GM19463 (cell line): ENCODE measurements around the gene CELA3A.
"Not testable (repeated sequence)": the region's sequence is repeated elsewhere in the genome, so short reads cannot be mapped to it uniquely, and the experiment has no call there.

Source experiments
- ATAC-seq: cut with Tn5 transposase; IDR thresholded peaks from one replicate; pipeline ENCODE4 v1.9.1; 2021; ENCODE audit warnings: mild to moderate bottlenecking, moderate library complexity; ENCODE audit not compliant: unreplicated experiment

Gene CELA3A

DNA sequence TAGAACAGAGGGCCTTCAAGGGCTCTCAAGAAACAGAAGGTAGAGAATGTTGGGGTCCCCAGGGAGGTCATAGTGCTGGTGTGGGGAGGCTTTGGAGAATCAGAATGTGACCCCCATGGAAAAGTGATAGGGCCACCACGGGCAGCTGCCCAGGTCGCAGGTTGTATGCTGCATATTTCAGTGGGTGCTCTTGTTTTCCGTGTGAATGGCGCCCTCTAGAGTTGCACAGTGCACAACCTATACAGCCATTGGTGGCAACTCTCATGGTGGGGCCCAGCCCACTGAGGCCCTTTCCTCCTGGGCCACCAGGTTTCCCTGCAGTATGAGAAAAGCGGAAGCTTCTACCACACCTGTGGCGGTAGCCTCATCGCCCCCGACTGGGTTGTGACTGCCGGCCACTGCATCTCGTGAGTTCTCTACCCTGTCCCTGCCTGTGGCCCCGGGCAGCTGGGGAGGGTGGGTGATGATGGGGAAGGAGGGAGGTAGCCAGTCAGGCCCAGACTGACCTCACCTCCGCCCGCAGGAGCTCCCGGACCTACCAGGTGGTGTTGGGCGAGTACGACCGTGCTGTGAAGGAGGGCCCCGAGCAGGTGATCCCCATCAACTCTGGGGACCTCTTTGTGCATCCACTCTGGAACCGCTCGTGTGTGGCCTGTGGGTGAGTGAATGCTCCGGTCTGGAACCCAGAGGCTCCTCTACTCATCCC is 20.8 kb upstream of the CELA3A start:
- ATAC-seq: not testable (repeated sequence)

DNA sequence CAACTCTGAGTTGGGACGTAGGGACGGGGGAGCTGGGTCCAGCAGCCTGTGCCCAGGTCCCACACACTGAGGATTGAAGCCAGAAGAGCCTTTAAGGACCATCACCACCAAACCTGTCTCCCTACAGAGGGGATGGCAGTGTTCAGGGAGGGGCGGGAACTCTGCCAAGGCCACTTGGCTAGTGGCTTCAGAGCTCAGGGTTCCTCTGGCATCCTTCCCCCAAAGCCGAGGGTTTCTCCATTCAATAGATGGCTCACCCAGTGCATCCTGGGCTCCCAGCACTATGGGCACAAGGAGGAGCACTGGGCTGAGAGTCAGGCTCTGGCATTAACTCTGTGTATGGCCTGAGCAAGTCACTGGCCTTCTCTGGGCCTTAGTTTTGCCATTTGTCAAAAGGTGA is 20.2 kb upstream of the CELA3A start:
- not testable (repeated sequence) for ATAC-seq

DNA sequence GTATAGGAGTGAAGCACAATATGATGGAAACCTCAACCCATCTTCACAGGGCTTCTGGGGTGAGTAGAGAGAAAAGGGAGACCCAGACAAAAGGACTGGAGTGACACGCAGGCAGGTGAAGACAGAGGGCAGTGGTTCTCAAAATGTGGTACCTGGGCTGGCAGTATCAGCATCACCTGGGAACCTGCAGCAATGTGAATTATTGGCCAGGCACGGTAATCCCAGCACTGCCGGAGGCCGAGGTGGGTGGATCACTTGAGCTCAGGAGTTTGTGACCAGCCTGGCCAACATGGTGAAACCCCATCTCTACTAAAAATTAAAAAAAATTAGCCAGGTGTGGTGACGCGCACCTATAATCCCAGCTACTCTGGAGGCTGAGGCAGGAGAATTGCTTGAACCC is 19.3 kb upstream of the CELA3A start:
- ATAC-seq: not testable (repeated sequence)

DNA sequence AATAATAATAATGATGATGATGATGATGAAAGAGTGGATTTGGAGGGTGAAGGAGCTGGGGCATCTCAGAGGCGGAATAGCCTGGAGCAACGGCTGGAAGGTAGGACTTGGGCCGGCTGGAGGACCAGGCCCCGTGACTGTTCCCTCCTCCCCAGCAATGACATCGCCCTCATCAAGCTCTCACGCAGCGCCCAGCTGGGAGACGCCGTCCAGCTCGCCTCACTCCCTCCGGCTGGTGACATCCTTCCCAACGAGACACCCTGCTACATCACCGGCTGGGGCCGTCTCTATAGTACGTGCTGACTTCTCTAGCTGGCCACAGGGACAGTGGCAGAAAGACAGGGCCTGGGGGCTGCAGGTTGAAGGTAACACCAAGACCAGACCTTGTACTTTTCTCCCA is 17.9 kb upstream of the CELA3A start:
- not testable (repeated sequence) for ATAC-seq

DNA sequence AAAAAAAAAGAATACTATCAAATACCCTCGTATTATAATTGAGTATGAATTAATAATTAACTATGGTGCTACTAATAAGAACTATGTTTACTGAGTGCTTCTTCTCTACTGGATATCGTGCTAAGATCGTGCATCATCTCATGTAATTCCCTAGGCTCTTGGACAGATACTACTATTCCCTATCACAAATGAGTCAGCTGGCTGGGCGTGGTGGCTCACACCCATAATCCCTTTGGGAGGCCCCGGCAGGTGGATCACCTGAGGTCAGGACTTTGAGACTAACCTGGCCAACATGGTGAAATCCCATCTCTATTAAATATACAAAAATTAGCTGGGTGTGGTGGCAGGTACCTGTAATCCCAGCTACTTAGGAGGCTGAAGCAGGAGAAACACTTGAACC is 15.6 kb upstream of the CELA3A start:
- not testable (repeated sequence) for ATAC-seq

DNA sequence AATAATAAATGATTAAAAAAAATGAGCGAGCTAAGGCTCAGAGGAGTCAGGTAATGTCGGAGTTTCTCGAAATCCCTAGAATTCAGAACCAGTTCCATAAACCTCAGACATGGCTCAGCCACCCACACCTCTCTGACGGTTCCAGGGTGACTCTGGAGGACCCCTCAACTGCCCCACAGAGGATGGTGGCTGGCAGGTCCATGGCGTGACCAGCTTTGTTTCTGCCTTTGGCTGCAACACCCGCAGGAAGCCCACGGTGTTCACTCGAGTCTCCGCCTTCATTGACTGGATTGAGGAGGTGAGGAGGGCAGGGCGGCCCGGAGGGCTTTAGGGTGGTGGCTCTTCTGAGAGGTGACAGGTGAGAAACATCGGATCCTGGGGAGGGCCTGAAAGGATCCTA is 15.1 kb upstream of the CELA3A start:
- ATAC-seq: not testable (repeated sequence)

DNA sequence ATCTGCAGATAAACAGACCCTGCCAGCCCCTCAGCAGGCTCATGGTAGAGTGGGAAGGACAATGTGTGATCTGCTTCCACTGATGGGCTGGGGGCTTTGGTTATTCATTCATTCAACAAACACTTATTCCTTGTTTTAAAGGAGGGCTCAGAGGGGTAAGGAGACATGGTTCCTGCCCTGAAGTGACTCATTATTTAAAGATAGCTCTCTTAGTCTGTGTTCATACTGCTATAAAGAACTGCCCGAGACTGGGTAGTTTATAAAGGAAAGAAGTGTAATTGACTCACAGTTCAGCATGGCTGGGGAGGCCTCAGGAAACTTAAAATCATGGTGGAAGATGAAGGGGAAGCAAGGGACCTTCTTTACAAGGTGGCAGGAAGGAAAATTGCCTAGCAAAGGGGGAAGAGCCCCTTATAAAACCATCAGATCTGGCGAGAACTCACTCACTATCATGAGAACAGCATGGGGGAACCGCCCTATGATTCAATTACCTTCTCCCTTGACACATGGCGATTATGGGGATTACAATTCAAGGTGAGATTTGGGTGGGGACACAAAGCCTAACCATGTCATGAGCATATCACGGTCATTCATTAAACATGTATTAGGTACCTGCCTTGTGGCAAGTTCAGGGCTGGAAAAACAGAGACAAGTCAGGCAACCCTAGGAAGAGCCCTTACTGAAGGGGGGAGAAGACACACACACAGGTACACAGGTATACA is 11.6 kb upstream of the CELA3A start:
- ATAC-seq: not testable (repeated sequence)

DNA sequence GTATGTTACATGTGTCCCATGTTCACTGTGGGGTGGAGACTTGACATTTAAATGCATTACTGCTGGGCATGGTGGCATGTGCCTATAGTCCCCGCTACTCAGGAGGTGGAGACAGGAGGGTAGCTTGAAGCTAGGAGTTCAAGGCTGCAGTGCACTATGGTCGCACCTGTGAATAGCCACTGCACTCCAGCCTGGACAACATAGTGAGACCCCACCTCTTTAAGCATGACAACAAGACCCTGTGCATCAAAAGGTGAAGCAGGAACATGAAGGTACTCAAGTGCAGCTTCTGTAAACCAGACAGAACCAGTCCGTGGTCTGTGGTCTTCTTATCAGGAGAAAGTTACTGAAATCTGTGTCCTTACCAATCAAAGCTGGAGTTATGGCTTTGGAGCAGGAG is 9.3 kb upstream of the CELA3A start:
- ATAC-seq: not testable (repeated sequence)

DNA sequence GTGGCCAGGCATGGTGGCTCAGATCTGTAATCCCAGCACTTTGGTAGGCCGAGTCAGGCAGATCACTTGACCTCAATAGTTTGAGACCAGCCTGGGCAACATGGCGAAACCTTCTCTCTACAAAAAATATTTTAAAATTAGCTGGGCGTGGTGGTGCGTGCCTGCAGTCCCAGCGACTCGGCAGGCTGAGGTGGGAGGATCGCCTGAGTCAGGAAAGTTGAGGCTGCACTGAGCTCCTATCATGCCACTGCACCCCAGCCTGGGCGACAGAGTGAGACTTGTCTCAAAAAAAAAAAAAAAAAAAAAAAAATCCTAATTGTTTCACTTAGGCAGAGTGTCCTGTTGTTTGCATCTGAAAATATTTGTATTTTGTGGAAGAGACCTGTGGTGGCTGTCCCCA is 6.7 kb upstream of the CELA3A start:
- not testable (repeated sequence) for ATAC-seq

DNA sequence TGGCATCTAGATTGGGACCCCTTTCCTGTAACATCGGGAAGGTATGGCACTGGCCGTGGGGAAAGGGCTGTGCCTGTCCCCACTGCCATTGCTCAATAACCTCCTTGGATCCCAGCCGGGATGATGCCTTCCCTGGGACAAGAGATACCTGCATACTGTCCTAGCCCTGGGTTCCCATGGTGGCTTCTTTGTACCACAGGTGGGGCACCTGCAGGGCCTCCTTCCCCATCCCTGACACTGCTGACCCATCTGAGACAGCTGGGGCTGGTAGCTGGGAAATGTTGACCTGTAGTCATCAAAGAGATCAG is 4.8 kb upstream of the CELA3A start:
- not testable (repeated sequence) for ATAC-seq

DNA sequence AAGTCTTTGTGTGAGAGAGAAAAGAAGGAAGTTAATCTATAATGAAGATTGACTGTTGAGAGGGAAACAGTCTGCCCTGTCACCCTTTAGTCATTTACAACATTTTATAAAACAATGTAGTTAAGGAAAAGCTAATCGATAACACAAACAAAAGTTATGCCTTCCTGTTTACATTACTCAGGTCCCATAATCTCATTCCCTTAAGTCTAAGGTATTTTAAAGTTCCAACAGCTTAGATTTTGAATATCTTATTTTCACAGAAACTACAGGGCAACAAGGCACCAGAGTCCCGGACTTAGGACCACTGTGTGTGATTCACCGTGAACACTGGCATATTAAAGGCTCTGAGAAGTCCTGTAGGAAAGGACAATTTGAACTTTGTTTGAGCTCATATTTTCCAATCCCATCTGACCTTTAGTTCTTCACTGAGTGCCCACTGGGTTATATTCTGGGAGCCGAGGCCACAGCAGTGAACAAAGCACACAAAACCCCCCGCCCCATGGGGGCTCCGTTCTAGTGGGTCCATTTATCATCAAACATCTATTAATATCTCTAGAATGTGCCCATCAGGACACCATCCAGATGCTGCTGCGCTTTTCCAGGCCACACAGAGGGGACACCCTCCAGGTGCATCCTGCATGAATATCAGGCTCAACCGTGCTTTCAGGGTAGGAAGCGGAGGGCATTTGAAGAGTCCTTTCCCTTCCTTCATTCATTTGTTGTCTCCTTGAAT is 3.4 kb upstream of the CELA3A start:
- not testable (repeated sequence) for ATAC-seq

DNA sequence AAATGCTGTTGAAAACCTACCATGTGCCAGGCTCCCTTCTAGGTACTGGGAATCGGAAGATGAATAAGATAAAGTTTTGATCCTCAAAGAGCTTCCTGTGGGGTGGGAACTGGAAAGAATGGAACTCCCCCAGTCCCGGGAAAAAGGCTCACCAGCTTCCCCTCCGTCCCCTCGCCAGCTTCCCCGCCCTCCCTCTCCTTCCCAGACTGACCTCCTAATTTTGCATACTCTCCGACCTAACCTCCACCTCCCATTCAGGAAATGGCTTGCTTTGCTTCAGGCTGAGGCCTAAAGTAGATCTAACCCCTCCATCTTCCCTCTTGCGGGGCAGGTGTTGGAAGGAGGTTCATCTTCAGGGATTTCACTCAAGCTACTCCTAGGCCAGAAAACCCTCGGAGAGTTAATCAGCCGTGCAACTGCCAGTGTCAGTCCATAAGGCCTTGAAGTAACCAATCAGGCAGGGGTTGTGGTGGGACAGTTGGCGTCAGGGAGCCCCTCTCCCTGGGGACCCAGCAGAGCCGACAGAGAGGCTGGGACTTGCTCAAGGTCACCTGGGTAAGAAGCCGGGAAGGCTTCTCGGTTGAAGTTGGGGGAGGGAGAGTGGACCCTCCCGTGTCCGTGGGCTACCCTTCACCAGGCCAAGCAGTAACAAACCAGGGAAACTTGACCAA is 2.7 kb upstream of the CELA3A start:
- not testable (repeated sequence) for ATAC-seq

DNA sequence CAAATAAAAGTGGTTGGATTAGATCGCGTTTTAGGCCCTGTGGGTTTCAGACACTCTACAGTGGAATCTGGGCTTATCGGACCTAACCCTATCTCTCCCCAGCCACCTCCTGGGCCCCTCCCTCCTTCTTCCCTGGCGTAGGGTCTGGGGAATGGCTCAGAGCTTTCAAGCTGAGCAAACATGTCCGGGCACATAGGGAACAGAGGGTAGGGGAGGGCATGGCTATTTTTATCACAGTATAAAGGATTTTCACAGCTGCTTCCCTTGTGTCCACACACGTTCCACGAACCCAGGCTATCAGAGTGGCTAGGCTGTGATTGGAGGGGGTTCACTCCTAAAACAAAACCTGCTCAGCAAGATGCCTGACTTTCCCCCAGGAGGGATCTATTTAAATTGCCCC is 1.8 kb upstream of the CELA3A start:
- not testable (repeated sequence) for ATAC-seq

DNA sequence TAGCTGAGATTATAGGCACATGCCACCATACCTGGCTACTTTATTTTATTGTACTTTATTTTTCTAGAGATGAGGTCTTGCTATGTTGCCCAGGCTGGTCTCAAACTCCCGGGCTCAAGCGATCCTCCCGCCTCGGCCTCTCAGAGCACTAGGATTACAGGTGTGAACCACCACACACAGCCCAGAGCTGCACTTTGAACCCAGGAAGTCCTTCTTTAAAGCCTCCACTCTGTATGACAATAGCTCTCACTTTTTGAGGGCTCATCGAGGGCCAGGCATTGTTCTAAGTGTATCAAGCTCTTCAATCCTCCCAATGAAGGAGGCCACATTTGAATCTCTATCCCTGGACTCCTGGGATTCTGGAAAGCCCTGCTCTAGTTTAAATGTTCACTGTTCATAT is 1.0 kb downstream of the CELA3A start:
- not testable (repeated sequence) for ATAC-seq

DNA sequence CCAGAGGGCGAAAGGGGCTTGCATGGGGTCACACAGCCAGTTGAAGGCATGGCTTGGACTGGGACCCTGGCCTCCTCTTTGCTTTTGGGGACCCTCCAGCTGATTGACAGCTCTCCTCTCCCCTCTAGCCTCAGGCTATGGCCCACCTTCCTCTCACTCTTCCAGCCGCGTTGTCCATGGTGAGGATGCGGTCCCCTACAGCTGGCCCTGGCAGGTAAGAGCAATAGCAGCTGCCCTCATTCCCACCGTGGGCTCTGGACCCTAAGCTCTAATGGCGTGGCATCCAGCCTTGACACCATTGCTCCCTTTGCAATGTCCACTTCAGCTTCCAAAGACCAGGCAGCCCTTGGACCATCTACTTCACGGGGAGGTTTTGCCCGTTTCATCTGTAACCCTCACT is 1.4 kb downstream of the CELA3A start:
- ATAC-seq: not testable (repeated sequence)

DNA sequence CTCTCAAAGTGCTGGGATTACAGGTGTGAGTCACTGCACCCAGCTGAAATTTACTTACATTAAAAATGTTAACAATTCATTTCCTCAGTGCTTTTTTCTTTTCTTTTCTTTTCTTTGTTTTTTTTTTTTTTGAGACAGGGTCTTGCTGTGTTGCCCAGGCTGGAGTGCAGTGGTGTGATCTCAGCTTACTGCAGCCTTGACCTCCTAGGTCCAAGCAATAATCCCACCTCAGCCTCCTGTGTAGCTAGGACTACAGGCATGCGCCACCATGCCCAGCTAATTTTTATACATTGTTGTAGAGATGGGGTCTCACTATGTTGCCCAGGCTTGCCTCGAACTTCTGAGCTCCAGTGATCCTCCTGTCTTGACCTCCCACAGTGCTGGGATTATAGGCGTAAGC is 2.5 kb downstream of the CELA3A start:
- ATAC-seq: not testable (repeated sequence)

DNA sequence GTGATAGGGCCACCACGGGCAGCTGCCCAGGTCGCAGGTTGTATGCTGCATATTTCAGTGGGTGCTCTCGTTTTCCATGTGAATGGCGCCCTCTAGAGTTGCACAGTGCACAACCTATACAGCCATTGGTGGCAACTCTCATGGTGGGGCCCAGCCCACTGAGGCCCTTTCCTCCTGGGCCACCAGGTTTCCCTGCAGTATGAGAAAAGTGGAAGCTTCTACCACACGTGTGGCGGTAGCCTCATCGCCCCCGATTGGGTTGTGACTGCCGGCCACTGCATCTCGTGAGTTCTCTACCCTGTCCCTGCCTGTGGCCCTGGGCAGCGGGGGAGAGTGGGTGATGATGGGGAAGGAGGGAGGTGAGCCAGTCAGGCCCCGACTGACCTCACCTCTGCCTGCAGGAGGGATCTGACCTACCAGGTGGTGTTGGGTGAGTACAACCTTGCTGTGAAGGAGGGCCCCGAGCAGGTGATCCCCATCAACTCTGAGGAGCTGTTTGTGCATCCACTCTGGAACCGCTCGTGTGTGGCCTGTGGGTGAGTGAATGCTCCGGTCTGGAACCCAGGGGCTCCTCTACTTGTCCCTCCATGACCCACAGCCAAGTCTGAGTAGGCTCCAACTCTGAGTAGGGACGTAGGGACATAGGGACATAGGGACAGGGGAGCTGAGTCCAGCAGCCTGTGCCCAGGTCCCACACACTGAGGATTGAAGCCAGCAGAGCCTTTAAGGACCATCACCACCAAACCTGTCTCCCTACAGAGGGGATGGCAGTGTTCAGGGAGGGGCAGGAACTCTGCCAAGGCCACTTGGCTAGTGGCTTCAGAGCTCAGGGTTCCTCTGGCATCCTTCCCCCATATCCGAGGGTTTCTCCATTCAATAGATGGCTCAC is 4.0 kb downstream of the CELA3A start:
- ATAC-seq: not testable (repeated sequence)

DNA sequence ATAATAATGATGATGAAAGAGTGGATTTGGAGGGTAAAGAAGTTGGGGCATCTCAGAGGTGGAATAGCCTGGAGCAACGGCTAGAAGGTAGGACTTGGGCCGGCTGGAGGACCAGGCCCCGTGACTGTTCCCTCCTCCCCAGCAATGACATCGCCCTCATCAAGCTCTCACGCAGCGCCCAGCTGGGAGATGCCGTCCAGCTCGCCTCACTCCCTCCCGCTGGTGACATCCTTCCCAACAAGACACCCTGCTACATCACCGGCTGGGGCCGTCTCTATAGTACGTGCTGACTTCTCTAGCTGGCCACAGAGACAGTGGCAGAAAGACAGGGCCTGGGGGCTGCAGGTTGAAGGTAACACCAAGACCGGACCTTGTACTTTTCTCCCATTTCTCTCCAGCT is 5.3 kb downstream of the CELA3A start:
- not testable (repeated sequence) for ATAC-seq

DNA sequence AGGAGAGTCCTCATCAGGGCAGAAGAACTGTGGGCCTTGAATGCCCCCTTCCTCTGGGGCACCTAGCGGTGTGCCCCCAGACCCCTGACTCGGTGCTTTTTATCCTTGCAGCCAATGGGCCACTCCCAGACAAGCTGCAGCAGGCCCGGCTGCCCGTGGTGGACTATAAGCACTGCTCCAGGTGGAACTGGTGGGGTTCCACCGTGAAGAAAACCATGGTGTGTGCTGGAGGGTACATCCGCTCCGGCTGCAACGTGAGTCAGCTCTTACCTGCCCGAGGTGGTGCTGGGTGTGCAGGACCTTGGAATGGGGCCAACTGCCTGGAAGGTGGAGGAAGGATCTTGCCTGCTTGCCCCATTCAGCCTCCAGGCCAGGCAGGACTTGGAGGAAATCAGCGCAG is 5.8 kb downstream of the CELA3A start:
- ATAC-seq: not testable (repeated sequence)

DNA sequence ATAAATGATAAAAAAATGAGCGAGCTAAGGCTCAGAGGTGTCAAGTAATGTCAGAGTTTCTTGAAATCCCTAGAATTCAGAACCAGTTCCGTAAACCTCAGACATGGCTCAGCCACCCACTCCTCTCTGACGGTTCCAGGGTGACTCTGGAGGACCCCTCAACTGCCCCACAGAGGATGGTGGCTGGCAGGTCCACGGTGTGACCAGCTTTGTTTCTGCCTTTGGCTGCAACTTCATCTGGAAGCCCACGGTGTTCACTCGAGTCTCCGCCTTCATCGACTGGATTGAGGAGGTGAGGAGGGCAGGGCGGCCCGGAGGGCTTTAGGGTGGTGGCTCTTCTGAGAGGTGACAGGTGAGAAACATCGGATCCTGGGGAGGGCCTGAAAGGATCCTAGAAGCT is 8.1 kb downstream of the CELA3A start:
- ATAC-seq: not testable (repeated sequence)
